GM18858 (cell line): ENCODE measurements around the gene GLRA3.
"Not testable (repeated sequence)": the region's sequence is repeated elsewhere in the genome, so short reads cannot be mapped to it uniquely, and the experiment has no call there.

Experiments
- ATAC-seq: cut with Tn5 transposase; IDR thresholded peaks from one replicate; pipeline ENCODE4 v1.9.1; 2021; ENCODE audit not compliant: unreplicated experiment

Gene GLRA3

GRCh38 chr4:174669270-174669669 is 159.8 kb downstream of the GLRA3 start:
- ATAC-seq: no peak

GRCh38 chr4:174665799-174666198 is 163.2 kb downstream of the GLRA3 start:
- no peak for ATAC-seq

- ATAC-seq: no peak
Measured at GRCh38 chr4:174663216-174663615, 165.8 kb downstream of the GLRA3 start.

- no peak for ATAC-seq
Measured at GRCh38 chr4:174658246-174658645, 170.8 kb downstream of the GLRA3 start.

- no peak for ATAC-seq
Measured at GRCh38 chr4:174657472-174657871, 171.6 kb downstream of the GLRA3 start.

DNA sequence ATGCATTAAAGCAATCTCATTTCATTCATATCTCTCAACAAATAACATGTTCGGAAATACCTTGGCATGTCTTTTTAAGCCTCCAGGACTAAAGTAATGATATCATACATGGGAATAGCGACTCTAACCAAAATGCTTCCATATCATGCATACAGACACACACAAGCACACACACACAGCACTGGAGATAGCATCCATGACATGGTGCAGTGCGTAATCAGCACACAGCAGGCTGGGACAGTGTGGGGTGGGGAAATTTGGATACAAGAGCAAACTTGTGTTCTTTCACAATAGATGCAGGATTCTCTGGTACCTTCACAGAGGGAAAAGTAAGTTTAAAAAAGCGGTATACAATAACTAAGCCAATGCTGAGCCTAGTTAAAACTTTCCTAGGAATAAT is 174.4 kb downstream of the GLRA3 start:
- ATAC-seq: no peak

DNA sequence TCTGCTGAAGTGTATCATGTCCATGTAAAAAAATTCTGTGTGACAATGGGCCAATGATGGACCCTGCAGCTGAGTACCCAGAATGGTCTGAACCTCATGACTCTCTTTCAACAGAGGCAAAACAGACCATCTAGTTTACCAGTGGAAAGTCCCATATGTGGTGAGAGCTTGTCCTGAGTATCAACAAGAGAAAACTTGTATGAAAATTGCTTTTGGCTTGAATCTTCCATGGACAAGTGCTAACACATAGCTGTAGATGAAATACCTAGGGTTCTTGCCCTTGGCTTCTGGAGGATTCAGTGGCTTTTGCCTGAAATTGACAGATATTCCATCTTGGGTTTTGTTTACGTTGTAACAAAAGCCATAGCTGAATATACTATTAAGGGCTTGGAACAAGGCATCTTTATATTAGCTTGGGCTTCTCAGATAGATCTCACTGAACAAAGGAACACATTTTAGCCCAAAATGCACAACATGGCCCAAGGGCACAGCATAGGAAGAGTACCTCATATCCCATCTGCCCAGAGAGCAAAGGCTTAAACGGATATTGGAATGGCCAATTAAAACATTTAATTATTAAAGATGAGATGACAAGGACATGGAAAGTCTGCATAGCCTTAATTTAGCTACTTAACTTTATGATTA is 178.2 kb downstream of the GLRA3 start:
- no peak for ATAC-seq

DNA sequence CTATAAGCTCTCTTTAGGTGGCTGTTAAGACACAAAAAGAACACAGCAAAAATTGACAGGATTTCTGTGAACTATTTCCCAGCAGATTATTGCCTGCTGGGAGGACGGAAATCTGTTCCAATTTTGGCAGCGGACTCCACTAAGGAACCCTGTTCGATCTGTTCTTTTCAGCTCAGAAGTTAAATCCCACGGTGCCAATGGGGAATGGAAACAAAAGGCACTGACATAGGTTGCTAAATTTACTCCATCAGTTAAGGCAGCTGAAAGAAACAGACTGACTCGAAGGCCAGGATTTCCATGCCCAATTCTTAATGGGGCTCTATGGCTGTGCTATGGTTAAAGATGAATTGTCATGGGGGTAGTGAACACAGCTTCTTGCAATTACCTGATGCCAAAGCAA is 180.2 kb downstream of the GLRA3 start:
- no peak for ATAC-seq

DNA sequence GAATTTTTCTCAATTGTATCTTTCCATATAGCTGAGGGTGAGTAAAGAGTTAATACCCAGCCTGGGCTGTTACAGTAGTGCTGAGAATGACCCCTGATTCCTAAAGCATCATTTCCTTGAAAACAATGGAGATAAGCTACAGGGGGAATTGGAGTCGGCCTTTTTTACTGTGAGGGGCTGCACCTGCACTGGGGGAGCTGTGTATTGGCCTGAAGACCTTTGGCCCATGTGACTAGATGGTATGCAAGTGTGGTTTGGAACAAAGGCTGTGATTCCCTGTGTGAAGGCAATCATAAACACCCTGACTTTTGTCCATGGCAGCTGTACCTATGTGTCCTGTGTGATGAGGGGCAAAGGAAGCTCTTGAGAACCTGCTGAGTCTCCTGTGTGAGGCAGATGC is 182.7 kb downstream of the GLRA3 start:
- no peak for ATAC-seq

DNA sequence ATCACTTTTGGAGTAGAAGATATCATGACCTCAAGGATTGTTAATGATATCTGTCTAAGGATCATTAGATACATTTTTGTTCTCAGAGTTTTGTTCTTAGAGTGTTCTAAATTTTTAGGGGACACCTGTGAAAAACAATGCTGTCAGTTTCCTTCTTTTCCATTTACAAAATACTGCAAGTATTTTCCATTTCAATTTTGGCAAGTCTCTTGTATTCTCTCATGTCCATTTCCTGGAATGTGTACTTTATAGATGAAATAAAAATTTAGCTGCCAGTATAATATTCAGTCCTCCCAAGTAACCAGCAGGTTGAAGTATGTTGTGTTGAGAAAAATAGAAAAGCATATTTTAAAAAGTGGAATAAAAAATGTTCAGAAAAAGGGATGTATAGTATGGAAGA is 188.9 kb downstream of the GLRA3 start:
- ATAC-seq: no peak

GRCh38 chr4:174635732-174636131 is 193.3 kb downstream of the GLRA3 start:
- no peak for ATAC-seq

- ATAC-seq: no peak
Measured at GRCh38 chr4:174633399-174633798, 195.6 kb downstream of the GLRA3 start.

DNA sequence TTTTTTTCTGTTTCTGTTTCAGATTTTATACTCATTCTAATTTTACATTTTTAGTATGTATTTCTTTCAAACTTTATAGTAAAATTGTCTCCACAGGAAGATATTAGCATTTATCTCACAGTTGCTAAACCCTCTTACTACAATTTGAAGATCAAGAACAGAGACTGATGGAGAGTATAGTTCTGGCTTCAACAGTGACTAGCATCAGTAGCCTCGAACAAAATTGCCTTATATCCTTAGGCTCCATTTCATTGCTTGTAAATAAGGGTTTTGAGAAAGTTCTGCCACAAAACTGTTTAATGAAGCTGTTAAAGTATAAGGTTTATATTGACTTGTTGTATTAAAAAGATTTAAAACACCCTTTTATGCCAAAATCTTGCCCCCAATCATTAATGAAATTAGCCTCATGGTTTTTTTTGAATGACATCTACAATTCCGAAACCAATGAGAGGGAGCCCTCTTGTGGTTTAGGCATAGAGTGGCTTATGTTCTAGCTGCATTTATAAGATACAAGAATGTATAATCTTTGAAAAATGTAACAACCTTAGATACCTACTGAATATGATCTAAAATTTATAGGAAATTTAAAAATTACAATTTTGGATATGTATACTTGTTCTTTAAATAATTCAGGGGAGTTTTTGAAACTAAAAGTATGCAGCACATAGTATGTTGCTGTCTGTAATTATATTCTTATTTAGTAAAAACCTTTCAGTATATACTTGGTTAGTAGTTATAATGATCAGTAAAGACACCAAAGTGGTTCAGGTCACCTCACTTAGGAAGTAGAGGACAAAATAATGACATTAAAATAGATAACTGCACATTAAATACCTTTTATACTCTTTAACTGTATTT is 196.9 kb downstream of the GLRA3 start:
- peak; percentile 65 for ATAC-seq

GRCh38 chr4:174629907-174630450 is 199.1 kb downstream of the GLRA3 start:
- ATAC-seq: not testable (repeated sequence)

DNA sequence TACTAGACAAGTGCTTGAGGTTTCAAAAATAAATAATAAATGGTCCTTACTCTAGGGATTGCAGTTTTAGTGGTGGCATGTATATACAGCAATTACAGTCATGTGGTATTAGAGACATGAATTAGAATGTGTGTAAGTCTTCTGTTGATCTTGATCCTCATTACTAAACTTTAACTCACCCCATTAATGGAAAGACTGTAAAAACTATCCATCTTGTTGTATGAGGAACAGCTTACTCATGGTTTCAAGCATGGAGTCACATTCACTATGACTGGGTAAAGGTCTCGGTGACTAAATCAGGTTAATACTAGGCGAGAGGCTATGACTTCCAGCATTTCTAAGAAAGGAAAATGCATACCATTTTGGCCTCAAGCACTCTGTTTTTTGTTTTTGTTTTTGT is 199.8 kb downstream of the GLRA3 start:
- ATAC-seq: no peak

DNA sequence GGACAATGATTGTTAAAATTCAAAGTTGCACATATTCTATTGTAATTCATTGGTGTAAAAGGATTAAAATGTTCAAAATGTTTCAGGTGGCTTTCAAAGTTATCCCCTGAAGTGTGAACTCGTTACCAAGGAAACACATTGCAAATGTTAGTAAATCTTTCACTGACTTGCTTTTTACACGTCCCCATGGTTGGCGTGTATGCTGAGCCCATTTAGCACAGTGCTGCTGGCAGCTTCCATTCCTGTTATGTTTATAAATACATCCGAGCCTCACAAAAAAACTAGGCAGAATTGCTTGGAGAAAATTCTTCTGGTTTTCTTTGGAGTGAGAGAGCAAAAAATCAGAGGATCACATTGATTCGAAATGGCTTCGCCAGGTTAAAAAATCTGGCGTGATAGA is 200.9 kb downstream of the GLRA3 start:
- ATAC-seq: no peak

GRCh38 chr4:174627473-174627872 is 201.6 kb downstream of the GLRA3 start:
- no peak for ATAC-seq

DNA sequence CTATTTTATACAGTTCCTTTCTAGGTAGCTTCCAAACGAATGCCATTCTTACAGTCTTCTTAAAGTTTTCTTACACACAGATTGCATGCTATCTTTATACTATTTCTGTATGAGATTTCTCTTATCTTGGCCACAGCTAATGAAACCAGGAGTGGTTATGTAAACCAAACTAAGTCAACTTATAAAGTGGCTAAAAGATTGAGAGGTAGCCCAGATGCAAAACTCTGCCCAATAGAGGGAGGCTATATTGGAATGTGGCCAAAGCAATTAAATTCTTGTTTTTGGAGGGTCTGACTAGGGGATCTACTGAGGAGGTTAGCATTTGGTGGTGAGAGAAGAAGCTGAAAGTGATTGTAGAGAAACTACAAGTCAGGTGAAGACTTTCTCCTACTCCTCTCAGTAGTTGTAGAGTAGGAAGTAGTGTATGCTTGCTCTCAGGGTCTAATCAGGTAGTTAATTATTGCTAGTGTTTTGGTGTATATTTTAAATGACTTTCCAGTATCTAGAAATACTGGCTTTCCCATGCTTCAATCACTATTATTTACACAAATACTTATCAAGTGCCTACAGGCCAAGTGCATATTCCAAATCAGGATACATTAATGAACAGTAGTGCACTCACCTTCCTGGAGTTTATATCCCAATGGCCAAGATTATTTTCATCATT is 202.6 kb downstream of the GLRA3 start:
- no peak for ATAC-seq

DNA sequence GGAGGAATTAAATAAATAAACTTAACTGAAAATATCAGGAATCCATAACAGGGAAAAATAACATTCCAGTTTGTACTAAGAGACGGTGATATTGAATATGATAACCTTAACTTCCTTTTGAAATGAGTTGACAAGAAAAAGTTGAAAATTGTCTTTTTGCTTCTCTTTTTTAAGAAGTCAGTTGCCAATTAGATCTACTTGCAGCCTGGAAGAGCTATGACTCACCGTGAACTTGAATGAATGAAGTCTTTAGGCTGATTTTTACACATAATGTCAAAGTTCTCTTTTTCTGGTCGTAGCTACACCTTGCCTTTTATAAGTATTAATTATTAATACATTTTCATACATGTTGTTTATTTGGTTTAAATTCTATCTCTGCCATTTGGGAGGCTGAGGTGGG is 212.4 kb downstream of the GLRA3 start:
- no peak for ATAC-seq

DNA sequence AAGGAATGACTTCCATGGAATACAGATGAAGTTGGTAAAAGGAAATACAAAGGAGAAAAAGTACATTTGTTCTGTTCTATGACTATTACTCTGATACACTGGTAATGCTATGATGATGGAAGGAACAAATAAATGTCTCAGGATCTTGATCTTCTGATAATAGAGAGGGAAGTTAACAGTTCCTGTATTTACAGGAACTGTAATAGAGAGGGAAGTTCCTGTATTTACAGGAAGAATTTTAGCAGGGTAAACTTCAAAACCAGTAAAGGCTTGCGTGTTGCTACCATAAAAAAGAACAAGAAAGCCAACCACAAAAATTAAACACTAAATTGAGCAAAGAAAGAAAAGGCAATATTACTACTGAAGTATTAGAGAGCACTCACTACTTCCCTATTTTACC is 215.1 kb downstream of the GLRA3 start:
- no peak for ATAC-seq

DNA sequence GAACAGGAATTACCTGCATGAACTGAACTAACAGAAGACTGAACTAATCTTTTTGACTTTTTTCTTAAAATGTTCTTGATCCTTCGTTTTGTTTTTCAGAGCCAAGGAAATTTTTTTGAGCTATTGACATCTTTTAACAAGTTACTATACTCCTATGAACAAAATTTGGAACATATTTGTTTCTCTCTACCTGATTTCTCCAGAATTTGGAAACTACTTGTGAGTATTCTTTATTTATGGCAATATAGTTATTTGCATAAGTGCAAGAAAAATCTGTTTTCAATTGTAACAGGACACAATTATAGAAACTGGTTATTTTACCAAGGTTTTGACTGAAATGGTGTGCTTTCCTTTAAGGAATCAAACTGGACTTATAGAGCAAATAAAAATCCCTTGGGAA is 217.3 kb downstream of the GLRA3 start:
- ATAC-seq: no peak

GRCh38 chr4:174607792-174608191 is 221.3 kb downstream of the GLRA3 start:
- ATAC-seq: no peak
